Loucy (cell line): Measurements from ENCODE around the gene IKBKG.

ENCODE experiments used
- H2AFZ ChIP-seq: fragments of 200-600 bp; sonication (generic); 2 replicates; pipeline ENCODE4 v1.6.0; 2016; ENCODE audit warnings: antibody characterized with exemption, mild to moderate bottlenecking, low read length, moderate library complexity
- H3F3A ChIP-seq: fragments of 200-600 bp; 2 replicates; pipeline ENCODE4 v1.6.0; 2016; ENCODE audit warnings: antibody characterized with exemption, low read depth, mild to moderate bottlenecking
- H3K27me3 ChIP-seq: fragments of 200-600 bp; sonication (generic); 2 replicates; pipeline ENCODE4 v1.6.1; 2014; ENCODE audit warnings: low read length, mild to moderate bottlenecking; ENCODE audit not compliant: insufficient read depth, poor library complexity, severe bottlenecking
- H3K36me3 ChIP-seq: fragments of 200-600 bp; sonication (generic); 2 replicates; pipeline ENCODE4 v1.6.1; 2016; ENCODE audit warnings: low read length; ENCODE audit not compliant: insufficient read depth
- H3K4me1 ChIP-seq: fragments of 200-600 bp; sonication (generic); 2 replicates; pipeline ENCODE4 v1.5.1; 2014; ENCODE audit warnings: low read length, mild to moderate bottlenecking; ENCODE audit not compliant: insufficient read depth, poor library complexity, severe bottlenecking
- H3K4me2 ChIP-seq: fragments of 200-600 bp; sonication (generic); 2 replicates; pipeline ENCODE4 v1.6.0; 2014; ENCODE audit warnings: antibody characterized with exemption, low read length, low read depth, mild to moderate bottlenecking; ENCODE audit not compliant: poor library complexity, severe bottlenecking
- H3K4me3 ChIP-seq: fragments of 200-600 bp; sonication (generic); 2 replicates; pipeline ENCODE4 v1.5.1; 2014; ENCODE audit warnings: low read length, mild to moderate bottlenecking, mixed read lengths; ENCODE audit not compliant: poor library complexity, severe bottlenecking
- H3K79me2 ChIP-seq: fragments of 200-600 bp; sonication (generic); 2 replicates; pipeline ENCODE4 v1.6.1; 2014; ENCODE audit warnings: low read length; ENCODE audit not compliant: insufficient read depth
- H3K9ac ChIP-seq: fragments of 200-600 bp; sonication (generic); 2 replicates; pipeline ENCODE4 v1.6.0; 2014; ENCODE audit warnings: mild to moderate bottlenecking, low read depth, low read length, moderate library complexity; ENCODE audit not compliant: poor library complexity, severe bottlenecking
- H3K9me2 ChIP-seq: fragments of 200-600 bp; sonication (generic); replicated peaks from 2 replicates; pipeline ENCODE4 v1.6.1; 2016; ENCODE audit warnings: low read depth, low read length, mixed read lengths
- H3K9me3 ChIP-seq: fragments of 200-600 bp; sonication (generic); 2 replicates; pipeline ENCODE4 v1.6.1; 2014; ENCODE audit warnings: mild to moderate bottlenecking, antibody characterized with exemption, low read length, low read depth; ENCODE audit not compliant: insufficient read depth
- H4K20me1 ChIP-seq: fragments of 200-600 bp; sonication (generic); 2 replicates; pipeline ENCODE4 v1.6.0; 2014; ENCODE audit warnings: antibody characterized with exemption, low read length, mild to moderate bottlenecking; ENCODE audit not compliant: insufficient read depth, poor library complexity, severe bottlenecking
- CTCF ChIP-seq: fragments of 200-600 bp; sonication (generic); conservative IDR thresholded peaks from 2 replicates; pipeline ENCODE4 v1.5.1; 2014; ENCODE audit warnings: mild to moderate bottlenecking, antibody characterized with exemption, low read length
- EZH2phosphoT487 ChIP-seq: fragments of 200-600 bp; IDR thresholded peaks from 2 replicates; pipeline ENCODE4 v1.6.1; 2018; ENCODE audit warnings: antibody characterized with exemption, mild to moderate bottlenecking, moderate library complexity, borderline replicate concordance

IKBKG gene

GRCh38 chrX:154592505-154592904 lies 45.1 kb downstream of the IKBKG start:
- Histone ChIP-seq H3K4me1 (no peaks in the 10 kb centered on the region), H3K9me3 (no peaks in the 10 kb centered on the region), H3K36me3 (no peaks in the 10 kb centered on the region), H3K4me3 (no peak overlapping the region), H3F3A (no peaks in the 10 kb centered on the region), H4K20me1 (no peaks in the 10 kb centered on the region), H3K27me3 (no peaks in the 10 kb centered on the region), H3K4me2 (no peak overlapping the region), H3K9me2 (no peaks in the 10 kb centered on the region), H3K79me2 (no peaks in the 10 kb centered on the region), H3K9ac (no peak overlapping the region), H2AFZ (no peak overlapping the region)
- TF ChIP-seq EZH2phosphoT487 (no peak), CTCF (no peak)

GRCh38 chrX:154593201-154593600 lies 45.8 kb downstream of the IKBKG start:
- no peak overlapping the region for H3K4me2 ChIP-seq
- TF ChIP-seq EZH2phosphoT487 (no peak), CTCF (no peak)
- H3K9me3 ChIP-seq: no peaks in the 10 kb centered on the region
- no peaks in the 10 kb centered on the region for H3K27me3 ChIP-seq
- H3F3A ChIP-seq: no peaks in the 10 kb centered on the region
- H4K20me1 ChIP-seq: no peaks in the 10 kb centered on the region
- no peaks in the 10 kb centered on the region for H3K79me2 ChIP-seq
- no peak overlapping the region for H3K4me3 ChIP-seq
- H3K9me2 ChIP-seq: no peaks in the 10 kb centered on the region
- no peaks in the 10 kb centered on the region for H3K36me3 ChIP-seq
- H3K4me1 ChIP-seq: no peaks in the 10 kb centered on the region
- H2AFZ ChIP-seq: no peak overlapping the region
- H3K9ac ChIP-seq: no peak overlapping the region

- H3K9me2 ChIP-seq: no peaks in the 10 kb centered on the region
- no peaks in the 10 kb centered on the region for H3K4me1 ChIP-seq
- no peaks in the 10 kb centered on the region for H3K36me3 ChIP-seq
- H3F3A ChIP-seq: no peaks in the 10 kb centered on the region
- H3K4me3 ChIP-seq: no peak overlapping the region
- H3K27me3 ChIP-seq: no peaks in the 10 kb centered on the region
- H3K79me2 ChIP-seq: no peaks in the 10 kb centered on the region
- H3K4me2 ChIP-seq: no peak overlapping the region
- H2AFZ ChIP-seq: no peak overlapping the region
- no peak for TF ChIP-seq CTCF
- TF ChIP-seq EZH2phosphoT487: no peak
- H4K20me1 ChIP-seq: no peaks in the 10 kb centered on the region
- H3K9ac ChIP-seq: no peak overlapping the region
- H3K9me3 ChIP-seq: no peaks in the 10 kb centered on the region
Observed at GRCh38 chrX:154594491-154594890, 47.1 kb downstream of the IKBKG start.
